Parathyroid adenoma (tissue), 2 donors: ENCODE measurements around the gene RNF141.

Experiments used
- H2AFZ ChIP-seq: fragments of 300-600 bp; sonication (generic); one replicate; pipeline ENCODE4 v1.7.0; 2017; ENCODE audit warnings: antibody characterized with exemption, mild to moderate bottlenecking
- H3K27ac ChIP-seq: fragments of 300-600 bp; sonication (generic); one replicate; pipeline ENCODE4 v1.7.0; 2017
- H3K27me3 ChIP-seq: fragments of 300-600 bp; sonication (generic); one replicate; pipeline ENCODE4 v1.7.0; 2017; ENCODE audit warnings: low read length; ENCODE audit not compliant: control insufficient read depth, insufficient read depth
- H3K36me3 ChIP-seq: fragments of 300-600 bp; sonication (generic); one replicate; pipeline ENCODE4 v1.7.0; 2017; ENCODE audit warnings: low read length; ENCODE audit not compliant: control insufficient read depth, insufficient read depth
- H3K4me1 ChIP-seq: fragments of 300-600 bp; sonication (generic); one replicate; pipeline ENCODE4 v1.7.0; 2017; ENCODE audit warnings: control low read depth
- H3K4me2 ChIP-seq: fragments of 300-600 bp; sonication (generic); one replicate; pipeline ENCODE4 v1.7.0; 2017; ENCODE audit warnings: low read length
- H3K4me3 ChIP-seq: fragments of 300-600 bp; sonication (generic); one replicate; pipeline ENCODE4 v1.7.0; 2017; ENCODE audit warnings: low read depth, low read length
- H3K79me2 ChIP-seq: fragments of 300-600 bp; sonication (generic); one replicate; pipeline ENCODE4 v1.7.0; 2017; ENCODE audit warnings: control low read depth
- H3K9ac ChIP-seq: fragments of 300-600 bp; sonication (generic); one replicate; pipeline ENCODE4 v1.7.0; 2017; ENCODE audit warnings: mild to moderate bottlenecking
- H3K9me3 ChIP-seq: fragments of 300-600 bp; sonication (generic); one replicate; pipeline ENCODE4 v1.7.0; 2017; ENCODE audit warnings: low read length; ENCODE audit not compliant: control insufficient read depth
- TF ChIP-seq, protein P1 (sequence below): fragments of 300-600 bp; sonication (generic); IDR thresholded peaks from one replicate; pipeline ENCODE4 v1.7.0; 2017; ENCODE audit warnings: antibody characterized with exemption, mild to moderate bottlenecking
- donor health status: primary hyperparathyroidism.

Gene RNF141

DNA sequence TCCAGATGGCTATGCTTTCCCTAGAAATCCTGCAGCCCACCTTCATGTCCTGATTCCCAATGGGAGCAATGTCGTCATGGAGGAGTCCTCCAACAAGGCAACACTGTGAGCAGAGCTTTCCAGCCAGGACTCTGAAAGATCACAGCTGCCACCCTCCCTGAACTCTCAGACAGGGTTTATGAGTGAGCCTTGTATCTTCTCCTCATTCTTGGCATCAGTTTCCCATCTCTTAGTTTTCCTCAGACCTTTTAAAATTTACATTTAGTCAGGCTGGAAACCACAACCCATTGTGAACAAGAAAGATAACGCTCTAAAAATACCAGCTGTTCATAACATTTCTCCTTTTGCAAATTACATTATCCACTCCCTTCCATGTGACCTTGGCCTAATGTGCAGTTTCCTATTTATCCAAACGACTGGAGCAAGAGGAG is 43.1 kb upstream of the RNF141 start:
- H3K4me2 ChIP-seq: no peak overlapping the region
- H3K79me2 ChIP-seq: no peaks in the 10 kb centered on the region
- no peak overlapping the region for H3K4me3 ChIP-seq
- TF ChIP-seq, protein P1, sequence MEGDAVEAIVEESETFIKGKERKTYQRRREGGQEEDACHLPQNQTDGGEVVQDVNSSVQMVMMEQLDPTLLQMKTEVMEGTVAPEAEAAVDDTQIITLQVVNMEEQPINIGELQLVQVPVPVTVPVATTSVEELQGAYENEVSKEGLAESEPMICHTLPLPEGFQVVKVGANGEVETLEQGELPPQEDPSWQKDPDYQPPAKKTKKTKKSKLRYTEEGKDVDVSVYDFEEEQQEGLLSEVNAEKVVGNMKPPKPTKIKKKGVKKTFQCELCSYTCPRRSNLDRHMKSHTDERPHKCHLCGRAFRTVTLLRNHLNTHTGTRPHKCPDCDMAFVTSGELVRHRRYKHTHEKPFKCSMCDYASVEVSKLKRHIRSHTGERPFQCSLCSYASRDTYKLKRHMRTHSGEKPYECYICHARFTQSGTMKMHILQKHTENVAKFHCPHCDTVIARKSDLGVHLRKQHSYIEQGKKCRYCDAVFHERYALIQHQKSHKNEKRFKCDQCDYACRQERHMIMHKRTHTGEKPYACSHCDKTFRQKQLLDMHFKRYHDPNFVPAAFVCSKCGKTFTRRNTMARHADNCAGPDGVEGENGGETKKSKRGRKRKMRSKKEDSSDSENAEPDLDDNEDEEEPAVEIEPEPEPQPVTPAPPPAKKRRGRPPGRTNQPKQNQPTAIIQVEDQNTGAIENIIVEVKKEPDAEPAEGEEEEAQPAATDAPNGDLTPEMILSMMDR: no peak
- no peak overlapping the region for H2AFZ ChIP-seq
- H3K9ac ChIP-seq: no peak overlapping the region
- H3K27me3 ChIP-seq: no peaks in the 10 kb centered on the region
- no peaks in the 10 kb centered on the region for H3K36me3 ChIP-seq
- H3K9me3 ChIP-seq: no peaks in the 10 kb centered on the region
- H3K27ac ChIP-seq: no peak overlapping the region
- H3K4me1 ChIP-seq: no peaks in the 10 kb centered on the region

DNA sequence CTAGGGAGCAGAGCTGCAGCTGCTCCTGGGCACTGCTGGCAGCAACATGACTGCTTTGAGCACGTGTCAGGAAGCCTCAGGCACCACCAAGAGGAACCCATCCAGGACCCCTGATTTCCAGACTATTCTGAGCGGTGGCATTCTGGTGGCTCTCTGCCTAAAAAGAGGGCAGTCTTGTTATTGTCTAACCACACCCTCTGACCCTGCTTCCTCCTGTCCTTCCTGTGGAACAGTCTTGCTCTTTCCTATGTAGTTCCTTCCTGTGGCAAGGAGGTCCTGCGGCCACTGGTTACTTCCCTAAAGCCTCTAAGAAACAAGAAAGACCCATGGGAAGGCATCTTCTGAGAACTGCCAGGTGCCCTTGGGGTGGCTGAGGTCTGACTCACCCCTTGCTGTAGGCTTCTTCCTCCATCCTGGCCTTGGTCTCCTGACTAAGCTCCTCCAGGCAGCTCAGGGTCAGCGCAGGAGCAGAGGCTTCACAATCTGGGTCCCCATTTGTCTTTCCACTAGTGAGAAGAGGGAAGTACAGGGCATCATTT is 40.6 kb upstream of the RNF141 start:
- no peak overlapping the region for H3K27ac ChIP-seq
- TF ChIP-seq, protein P1: no peak
- no peaks in the 10 kb centered on the region for H3K36me3 ChIP-seq
- no peak overlapping the region for H3K4me3 ChIP-seq
- H3K27me3 ChIP-seq: no peaks in the 10 kb centered on the region
- H3K79me2 ChIP-seq: no peaks in the 10 kb centered on the region
- H3K4me2 ChIP-seq: no peak overlapping the region
- H3K9me3 ChIP-seq: no peaks in the 10 kb centered on the region
- no peaks in the 10 kb centered on the region for H3K4me1 ChIP-seq
- no peak overlapping the region for H2AFZ ChIP-seq
- H3K9ac ChIP-seq: no peak overlapping the region

DNA sequence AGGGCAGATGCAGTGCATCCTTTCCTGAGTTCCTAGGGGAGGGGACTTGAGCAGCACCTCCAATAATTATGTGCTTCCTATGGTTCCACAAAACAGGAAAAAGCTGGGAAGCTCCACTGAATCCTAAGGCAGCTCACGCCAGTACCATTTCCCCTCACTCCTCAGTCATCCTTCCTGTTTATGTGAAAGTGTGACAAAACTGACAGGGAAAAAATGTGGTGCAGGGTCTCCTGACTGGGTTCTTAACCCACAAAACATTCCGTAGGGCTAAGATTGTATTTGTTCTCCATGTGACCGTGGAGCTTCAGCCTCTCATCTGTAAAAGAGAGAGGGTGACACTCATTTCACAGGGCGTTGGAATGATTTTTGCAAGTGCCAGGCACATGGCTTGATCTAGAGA is 39.6 kb upstream of the RNF141 start:
- TF ChIP-seq, protein P1: no peak
- Histone ChIP-seq H2AFZ (no peak overlapping the region), H3K27ac (no peak overlapping the region), H3K36me3 (no peaks in the 10 kb centered on the region), H3K4me3 (no peak overlapping the region), H3K4me1 (no peaks in the 10 kb centered on the region), H3K9me3 (no peaks in the 10 kb centered on the region), H3K79me2 (no peaks in the 10 kb centered on the region), H3K27me3 (no peaks in the 10 kb centered on the region), H3K9ac (no peak overlapping the region), H3K4me2 (no peak overlapping the region)

DNA sequence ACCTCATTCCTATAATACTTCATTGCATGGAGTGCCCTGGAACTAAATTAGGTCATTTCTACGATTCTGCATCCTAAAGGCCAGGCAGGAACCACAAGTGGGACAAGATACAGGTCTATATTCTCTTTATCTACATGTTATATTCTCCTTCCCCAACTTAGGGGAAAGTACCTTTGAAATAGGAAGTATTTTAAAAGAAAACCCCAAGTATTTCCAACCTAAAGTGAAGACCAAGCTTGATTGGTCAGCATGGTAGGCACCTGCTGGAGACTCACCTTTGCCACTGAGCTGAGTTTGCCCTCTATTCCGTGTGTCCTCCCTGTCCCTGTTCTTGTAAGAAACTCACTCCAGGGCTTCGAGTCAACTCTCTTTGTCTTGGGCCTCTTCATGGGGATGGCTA is 38.7 kb upstream of the RNF141 start:
- no peak overlapping the region for H3K27ac ChIP-seq
- no peaks in the 10 kb centered on the region for H3K27me3 ChIP-seq
- no peak overlapping the region for H3K4me2 ChIP-seq
- no peaks in the 10 kb centered on the region for H3K36me3 ChIP-seq
- H3K9ac ChIP-seq: no peak overlapping the region
- TF ChIP-seq, protein P1: no peak
- H2AFZ ChIP-seq: no peak overlapping the region
- no peaks in the 10 kb centered on the region for H3K79me2 ChIP-seq
- no peak overlapping the region for H3K4me3 ChIP-seq
- no peaks in the 10 kb centered on the region for H3K9me3 ChIP-seq
- no peaks in the 10 kb centered on the region for H3K4me1 ChIP-seq

DNA sequence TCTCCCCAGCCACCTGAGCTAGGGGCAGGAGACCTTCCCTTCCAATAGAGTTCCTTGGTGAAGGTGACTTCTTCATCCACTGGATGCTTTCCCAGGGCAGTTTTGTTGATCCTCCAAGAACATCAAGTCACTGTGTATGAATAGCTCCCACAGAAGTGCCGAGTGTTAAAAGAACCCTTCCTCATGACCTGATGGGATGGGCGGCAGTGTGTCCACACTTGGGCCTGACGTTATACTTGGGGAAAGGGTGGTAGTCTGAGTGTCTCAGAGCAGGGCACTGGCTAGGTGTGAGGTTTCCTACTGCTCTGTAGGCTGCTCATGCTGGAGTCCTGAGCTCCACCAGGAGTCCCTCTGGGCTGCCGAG is 35.0 kb upstream of the RNF141 start:
- TF ChIP-seq, protein P1: no peak
- Histone ChIP-seq H3K27ac (no peak overlapping the region), H2AFZ (no peak overlapping the region), H3K4me2 (no peak overlapping the region), H3K9ac (no peak overlapping the region), H3K27me3 (no peaks in the 10 kb centered on the region), H3K4me1 (no peaks in the 10 kb centered on the region), H3K4me3 (no peak overlapping the region), H3K9me3 (no peaks in the 10 kb centered on the region), H3K79me2 (no peaks in the 10 kb centered on the region), H3K36me3 (no peaks in the 10 kb centered on the region)
